PC-9 (cell line): ENCODE data around the gene POU1F1.

ENCODE experiments used
- CTCF ChIP-seq: fragments of 200-600 bp; sonication (generic); conservative IDR thresholded peaks from 2 replicates; pipeline ENCODE4 v1.6.1; 2017; ENCODE audit warnings: mixed run types, antibody characterized with exemption, mild to moderate bottlenecking, moderate library complexity
- EZH2 ChIP-seq: fragments of 200-600 bp; sonication (generic); IDR thresholded peaks from 2 replicates; pipeline ENCODE4 v1.8.0; 2017; ENCODE audit warnings: antibody characterized with exemption, low read depth

GRCh38 chr3:87227835-87228144 lies 48.6 kb downstream of the POU1F1 start:
- no peak for TF ChIP-seq CTCF
- no peak for TF ChIP-seq EZH2
